Astrocyte (in vitro differentiated cells and primary cell): Measurements from ENCODE around the gene RGSL1. TPM values are rescaled to one million over a fixed set of nuclear protein-coding genes. Genes with fewer than 3 reads are reported as not detected.

Experiments used
- DNase-seq: peaks from one replicate; pipeline ENCODE4 v3.0.0-alpha.2; 2010; ENCODE audit warnings: low read depth
- FAIRE-seq: peaks from 2 replicates; lab custom pipeline; 2011; peaks lifted over from hg19 to GRCh38; lab: Jason Lieb, UNC
- H2AFZ ChIP-seq: 2 replicates; pipeline ENCODE4 v1.6.0; 2012; ENCODE audit warnings: low read depth, low read length, inconsistent platforms
- H3K27ac ChIP-seq: 2 replicates; pipeline ENCODE4 v1.5.1; 2011; ENCODE audit warnings: low read depth, low read length, inconsistent platforms
- H3K27me3 ChIP-seq: 2 replicates; pipeline ENCODE4 v1.6.0; 2011; ENCODE audit warnings: low read length, inconsistent platforms; ENCODE audit not compliant: insufficient read depth
- H3K36me3 ChIP-seq: 2 replicates; pipeline ENCODE4 v1.5.1; 2011; ENCODE audit warnings: low read length, inconsistent platforms; ENCODE audit not compliant: insufficient read depth
- H3K4me1 ChIP-seq: 2 replicates; pipeline ENCODE4 v1.5.1; 2011; ENCODE audit warnings: low read length, inconsistent platforms; ENCODE audit not compliant: insufficient read depth
- H3K4me2 ChIP-seq: 2 replicates; pipeline ENCODE4 v1.6.0; 2012; ENCODE audit warnings: low read length, inconsistent platforms
- H3K4me3 ChIP-seq: 2 replicates; pipeline ENCODE4 v1.5.1; 2011; ENCODE audit warnings: low read depth, mild to moderate bottlenecking, low read length, inconsistent platforms; ENCODE audit not compliant: insufficient read depth
- H3K79me2 ChIP-seq: 2 replicates; pipeline ENCODE4 v1.6.0; 2012; ENCODE audit warnings: mild to moderate bottlenecking, low read length, inconsistent platforms; ENCODE audit not compliant: insufficient read depth
- H3K9ac ChIP-seq: 2 replicates; pipeline ENCODE4 v1.6.0; 2012; ENCODE audit warnings: mild to moderate bottlenecking, low read length, inconsistent platforms
- H3K9me3 ChIP-seq: 2 replicates; pipeline ENCODE4 v1.5.1; 2012; ENCODE audit warnings: low read depth, mild to moderate bottlenecking, low read length, inconsistent platforms; ENCODE audit not compliant: insufficient read depth
- H4K20me1 ChIP-seq: 2 replicates; pipeline ENCODE4 v1.6.0; 2012; ENCODE audit warnings: low read length, inconsistent platforms; ENCODE audit not compliant: insufficient read depth
- H3K27ac Mint-ChIP-seq: one replicate; pipeline ENCODE4 v1.8.0; 2021; ENCODE audit warnings: mild to moderate bottlenecking, mixed read lengths; ENCODE audit not compliant: unreplicated experiment
- H3K27me3 Mint-ChIP-seq: one replicate; pipeline ENCODE4 v1.8.0; 2021; ENCODE audit warnings: low read depth, mixed read lengths; ENCODE audit not compliant: unreplicated experiment
- H3K36me3 Mint-ChIP-seq: one replicate; pipeline ENCODE4 v1.8.0; 2021; ENCODE audit warnings: low read depth, mixed read lengths; ENCODE audit not compliant: unreplicated experiment
- H3K4me1 Mint-ChIP-seq: one replicate; pipeline ENCODE4 v1.8.0; 2021; ENCODE audit warnings: low read depth, mixed read lengths; ENCODE audit not compliant: unreplicated experiment
- H3K4me3 Mint-ChIP-seq: one replicate; pipeline ENCODE4 v1.8.0; 2021; ENCODE audit warnings: mild to moderate bottlenecking, moderate library complexity, mixed read lengths; ENCODE audit not compliant: unreplicated experiment
- H3K9me3 Mint-ChIP-seq: one replicate; pipeline ENCODE4 v1.8.0; 2021; ENCODE audit warnings: mild to moderate bottlenecking, mixed read lengths; ENCODE audit not compliant: unreplicated experiment
- EZH2 ChIP-seq: IDR thresholded peaks from 2 replicates; pipeline ENCODE4 v1.6.1; 2012; ENCODE audit warnings: mild to moderate bottlenecking, low read length, inconsistent platforms; ENCODE audit not compliant: insufficient read depth
- total RNA-seq: library from RNA; stranded (reverse); gene quantifications from 2 replicates; pipeline ENCODE4 v1.2.1, GENCODE V29; 2021
- TF ChIP-seq, protein P1 (sequence below): IDR thresholded peaks from 2 replicates; pipeline ENCODE4 v1.5.1; 2011; ENCODE audit warnings: low read depth, mild to moderate bottlenecking, inconsistent platforms, low read length, moderate library complexity; ENCODE audit not compliant: insufficient read depth

Gene RGSL1
- total RNA-seq, 1 donor from 2014 or later, result not detected

DNA sequence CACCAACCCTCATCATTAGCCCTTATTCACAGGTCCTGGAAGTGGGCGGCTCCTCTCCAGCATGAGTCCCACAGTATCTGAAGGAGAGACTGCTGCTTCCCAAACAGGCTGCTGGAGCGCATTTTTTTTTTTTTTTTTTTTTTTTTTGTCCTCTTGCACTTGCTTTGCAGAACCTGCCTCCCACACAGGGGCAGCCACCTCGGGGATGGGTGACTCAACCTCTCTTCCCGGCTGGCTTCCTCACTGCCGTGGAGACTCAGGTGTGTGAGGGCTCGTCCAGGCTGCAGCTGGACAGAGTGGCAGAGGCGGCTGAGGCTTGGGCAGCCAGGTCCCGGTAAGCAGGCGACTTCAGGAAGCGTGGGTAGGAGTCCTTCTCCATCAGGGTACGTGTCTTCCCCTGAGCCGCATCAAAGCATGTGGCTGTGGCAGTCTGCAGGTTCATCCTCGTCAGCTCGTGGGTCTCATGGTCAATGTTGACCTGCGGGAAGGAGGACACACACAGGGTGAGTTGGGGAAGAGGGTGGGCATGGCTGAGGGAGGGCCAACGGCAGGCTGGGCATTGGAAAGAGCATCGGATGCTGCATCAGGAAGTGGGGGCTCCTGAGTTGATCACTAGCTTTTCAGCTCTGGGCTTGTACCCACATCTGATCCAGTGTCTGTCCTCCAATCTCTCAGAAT lies 150.2 kb downstream of the RGSL1 start:
- DNase-seq, result no peak
- peaks cover 5% of the 10 kb centered on the region for H3K36me3 Mint-ChIP-seq
- H3K27ac Mint-ChIP-seq, result no peak overlapping the region

GRCh38 chr1:182600745-182601415 lies 150.9 kb downstream of the RGSL1 start:
- no peaks in the 10 kb centered on the region for H3K36me3 ChIP-seq
- peaks cover 10% of the 10 kb centered on the region for H3K4me1 ChIP-seq
- H3K4me2 ChIP-seq, result no peak overlapping the region
- H3K27me3 Mint-ChIP-seq, result peaks cover 22% of the 10 kb centered on the region
- H3K79me2 ChIP-seq, result no peaks in the 10 kb centered on the region
- peaks cover 5% of the 10 kb centered on the region for H3K4me1 Mint-ChIP-seq
- H3K9ac ChIP-seq, result no peak overlapping the region
- no peaks in the 10 kb centered on the region for H3K9me3 Mint-ChIP-seq
- FAIRE-seq (no peak), DNase-seq (no peak)
- H4K20me1 ChIP-seq, result peaks cover 4% of the 10 kb centered on the region
- H2AFZ ChIP-seq, result no peak overlapping the region
- no peak overlapping the region for H3K27ac Mint-ChIP-seq
- no peak overlapping the region for H3K4me3 Mint-ChIP-seq
- no peak overlapping the region for H3K27ac ChIP-seq
- no peaks in the 10 kb centered on the region for H3K9me3 ChIP-seq
- H3K27me3 ChIP-seq, result peaks cover 6% of the 10 kb centered on the region
- H3K4me3 ChIP-seq, result no peak overlapping the region
- TF ChIP-seq EZH2, result no peak
- peaks cover 5% of the 10 kb centered on the region for H3K36me3 Mint-ChIP-seq

More for the DNA sequence above, 150.2 kb downstream of the RGSL1 start:
- Histone ChIP-seq H3K79me2 (no peaks in the 10 kb centered on the region), H3K4me3 (no peak overlapping the region), H3K27ac (no peak overlapping the region), H3K4me1 (peaks cover 10% of the 10 kb centered on the region), H3K27me3 (peaks cover 6% of the 10 kb centered on the region), H3K9ac (no peak overlapping the region), H2AFZ (no peak overlapping the region), H3K36me3 (no peaks in the 10 kb centered on the region), H3K4me2 (no peak overlapping the region), H4K20me1 (peaks cover 4% of the 10 kb centered on the region), H3K9me3 (no peaks in the 10 kb centered on the region)
- Mint-ChIP-seq H3K4me1 (peaks cover 5% of the 10 kb centered on the region), H3K4me3 (no peak overlapping the region), H3K9me3 (no peaks in the 10 kb centered on the region), H3K27me3 (peaks cover 18% of the 10 kb centered on the region)
- no peak for FAIRE-seq
- no peak for TF ChIP-seq EZH2
- TF ChIP-seq, protein P1, sequence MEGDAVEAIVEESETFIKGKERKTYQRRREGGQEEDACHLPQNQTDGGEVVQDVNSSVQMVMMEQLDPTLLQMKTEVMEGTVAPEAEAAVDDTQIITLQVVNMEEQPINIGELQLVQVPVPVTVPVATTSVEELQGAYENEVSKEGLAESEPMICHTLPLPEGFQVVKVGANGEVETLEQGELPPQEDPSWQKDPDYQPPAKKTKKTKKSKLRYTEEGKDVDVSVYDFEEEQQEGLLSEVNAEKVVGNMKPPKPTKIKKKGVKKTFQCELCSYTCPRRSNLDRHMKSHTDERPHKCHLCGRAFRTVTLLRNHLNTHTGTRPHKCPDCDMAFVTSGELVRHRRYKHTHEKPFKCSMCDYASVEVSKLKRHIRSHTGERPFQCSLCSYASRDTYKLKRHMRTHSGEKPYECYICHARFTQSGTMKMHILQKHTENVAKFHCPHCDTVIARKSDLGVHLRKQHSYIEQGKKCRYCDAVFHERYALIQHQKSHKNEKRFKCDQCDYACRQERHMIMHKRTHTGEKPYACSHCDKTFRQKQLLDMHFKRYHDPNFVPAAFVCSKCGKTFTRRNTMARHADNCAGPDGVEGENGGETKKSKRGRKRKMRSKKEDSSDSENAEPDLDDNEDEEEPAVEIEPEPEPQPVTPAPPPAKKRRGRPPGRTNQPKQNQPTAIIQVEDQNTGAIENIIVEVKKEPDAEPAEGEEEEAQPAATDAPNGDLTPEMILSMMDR, result no peak

GRCh38 chr1:182601416-182601786 lies 151.5 kb downstream of the RGSL1 start:
- Mint-ChIP-seq H3K36me3 (peaks cover 5% of the 10 kb centered on the region), H3K4me1 (peaks cover 5% of the 10 kb centered on the region), H3K27ac (no peak overlapping the region), H3K27me3 (peaks cover 19% of the 10 kb centered on the region), H3K4me3 (no peak overlapping the region), H3K9me3 (no peaks in the 10 kb centered on the region)
- Histone ChIP-seq H4K20me1 (peaks cover 4% of the 10 kb centered on the region), H3K4me1 (peaks cover 10% of the 10 kb centered on the region), H3K4me2 (no peak overlapping the region), H3K27me3 (peaks cover 6% of the 10 kb centered on the region), H3K9ac (no peak overlapping the region), H2AFZ (no peak overlapping the region), H3K4me3 (no peak overlapping the region), H3K36me3 (no peaks in the 10 kb centered on the region), H3K79me2 (no peaks in the 10 kb centered on the region), H3K27ac (no peak overlapping the region), H3K9me3 (no peaks in the 10 kb centered on the region)
- TF ChIP-seq, protein P1, result peak; percentile 85
- no peak for TF ChIP-seq EZH2
- peak; percentile 50 for DNase-seq
- no peak for FAIRE-seq
